BLaER1 treated with 17β-estradiol and CSF1 and Interleukin-3, amounts not matched to agents 10 nM and 100 nM (cell line): ENCODE measurements around the gene CERS6.
A peak's percentile ranks its signal among the peaks of the same experiment; 100 is the strongest.

Experiments
- H3K27ac ChIP-seq, 11 experiments: shearing (Covaris generic); formaldehyde crosslinking; 2 replicates each; pipeline ENCODE4 v1.8.1; 2022
- H3K27me3 ChIP-seq, 11 experiments: shearing (Covaris generic); formaldehyde crosslinking; 2 replicates each; pipeline ENCODE4 v1.8.1; 2022
- H3K36me3 ChIP-seq, 11 experiments: shearing (Covaris generic); formaldehyde crosslinking; 2 replicates each; pipeline ENCODE4 v1.8.1; 2022
- H3K4me1 ChIP-seq, 10 experiments: shearing (Covaris generic); formaldehyde crosslinking; 2 replicates each; pipeline ENCODE4 v1.8.1; 2022
- H3K4me2 ChIP-seq, 11 experiments: shearing (Covaris generic); formaldehyde crosslinking; 2 replicates each; pipeline ENCODE4 v1.8.1; 2022
- H3K4me3 ChIP-seq, 10 experiments: shearing (Covaris generic); formaldehyde crosslinking; 2 replicates each; pipeline ENCODE4 v1.8.1; 2022
- H3K9ac ChIP-seq, 11 experiments: shearing (Covaris generic); formaldehyde crosslinking; 2 replicates each; pipeline ENCODE4 v1.8.1; 2022
- H3K9me3 ChIP-seq, 11 experiments: shearing (Covaris generic); formaldehyde crosslinking; replicated peaks in 1 of 11; 2 replicates each; pipeline ENCODE4 v1.8.1; 2022
- H4K20me1 ChIP-seq, 11 experiments: shearing (Covaris generic); formaldehyde crosslinking; 2 replicates each; pipeline ENCODE4 v1.8.1; 2022
- Cebpa-rat ChIP-seq, 11 experiments: shearing (Covaris generic); IDR thresholded peaks; 2 replicates each; pipeline ENCODE4 v1.8.1; 2022

The CERS6 gene

GRCh38 chr2:168573128-168573903 lies 117.2 kb downstream of the CERS6 start:
- H3K4me3 ChIP-seq, result no peak overlapping the region
- H3K4me1 ChIP-seq, result peaks cover 26 to 55% (median 51%) of the 10 kb centered on the region in 10 experiments
- peaks cover 0 to 52% (median 21%) of the 10 kb centered on the region in 11 experiments; a peak in 12 of 22 replicates for H4K20me1 ChIP-seq
- no peak for TF ChIP-seq Cebpa-rat (IDR thresholded peaks at IDR 0.05)
- H3K27ac ChIP-seq, result peak overlapping the region in 3 of 11 experiments; percentile 7 to 20 (median 16); a peak in 2 of 22 replicates
- peaks cover 14 to 68% (median 54%) of the 10 kb centered on the region in 11 experiments for H3K36me3 ChIP-seq
- H3K4me2 ChIP-seq, result peak overlapping the region in 9 of 11 experiments; percentile 18 to 85 (median 44); a peak in 16 of 22 replicates
- peaks cover 9 to 30% (median 24%) of the 10 kb centered on the region in 11 experiments; a peak in 21 of 22 replicates for H3K9me3 ChIP-seq
- no peaks in the 10 kb centered on the region for H3K27me3 ChIP-seq
- H3K9ac ChIP-seq, result no peak overlapping the region

GRCh38 chr2:168574856-168575630 lies 119.0 kb downstream of the CERS6 start:
- H3K4me2 ChIP-seq, result no peak overlapping the region
- TF ChIP-seq Cebpa-rat (IDR thresholded peaks at IDR 0.05), result no peak
- no peak overlapping the region for H3K4me3 ChIP-seq
- peaks cover 0 to 44% (median 21%) of the 10 kb centered on the region in 11 experiments; a peak in 13 of 22 replicates for H4K20me1 ChIP-seq
- peaks cover 9 to 30% (median 24%) of the 10 kb centered on the region in 11 experiments; a peak in 21 of 22 replicates for H3K9me3 ChIP-seq
- peaks cover 20 to 61% (median 47%) of the 10 kb centered on the region in 11 experiments for H3K36me3 ChIP-seq
- peaks cover 18 to 38% (median 36%) of the 10 kb centered on the region in 10 experiments for H3K4me1 ChIP-seq
- H3K27ac ChIP-seq, result no peak overlapping the region
- no peaks in the 10 kb centered on the region for H3K27me3 ChIP-seq
- no peak overlapping the region for H3K9ac ChIP-seq

GRCh38 chr2:168577885-168578284 lies 121.8 kb downstream of the CERS6 start:
- Histone ChIP-seq H3K4me1 (peaks cover 5 to 33% (median 12%) of the 10 kb centered on the region in 10 experiments; a peak in 19 of 20 replicates), H3K27me3 (no peaks in the 10 kb centered on the region), H3K36me3 (peaks cover 20 to 80% (median 49%) of the 10 kb centered on the region in 11 experiments), H3K4me3 (no peak overlapping the region), H3K9ac (no peak overlapping the region), H3K9me3 (peaks cover 9 to 30% (median 24%) of the 10 kb centered on the region in 11 experiments; a peak in 21 of 22 replicates), H3K4me2 (no peak overlapping the region), H3K27ac (no peak overlapping the region), H4K20me1 (peaks cover 0 to 17% (median 10%) of the 10 kb centered on the region in 11 experiments; a peak in 11 of 22 replicates)
- no peak for TF ChIP-seq Cebpa-rat (IDR thresholded peaks at IDR 0.05)

GRCh38 chr2:168583064-168583709 lies 127.1 kb downstream of the CERS6 start:
- H3K4me1 ChIP-seq, result peaks cover 15 to 34% (median 20%) of the 10 kb centered on the region in 10 experiments; a peak in 15 of 20 replicates
- H3K9me3 ChIP-seq, result peaks cover 0 to 15% (median 10%) of the 10 kb centered on the region in 11 experiments; a peak in 8 of 22 replicates
- TF ChIP-seq Cebpa-rat (IDR thresholded peaks at IDR 0.05), result no peak
- H4K20me1 ChIP-seq, result peaks cover 0 to 17% (median 0%) of the 10 kb centered on the region in 11 experiments; a peak in 8 of 22 replicates
- H3K27me3 ChIP-seq, result no peaks in the 10 kb centered on the region
- peak overlapping the region in 4 of 11 experiments; percentile 2 to 27 (median 13); a peak in 2 of 22 replicates for H3K4me2 ChIP-seq
- no peak overlapping the region for H3K9ac ChIP-seq
- peaks cover 12 to 75% (median 31%) of the 10 kb centered on the region in 11 experiments; a peak in 21 of 22 replicates for H3K36me3 ChIP-seq
- H3K4me3 ChIP-seq, result no peak overlapping the region
- H3K27ac ChIP-seq, result peak overlapping the region in 3 of 11 experiments; percentile 5 to 22 (median 7); a peak in 3 of 22 replicates

- peaks cover 15 to 35% (median 20%) of the 10 kb centered on the region in 10 experiments; a peak in 15 of 20 replicates for H3K4me1 ChIP-seq
- H3K27me3 ChIP-seq, result no peaks in the 10 kb centered on the region
- H3K9me3 ChIP-seq, result peaks cover 0 to 15% (median 10%) of the 10 kb centered on the region in 11 experiments; a peak in 8 of 22 replicates
- no peak overlapping the region for H3K4me3 ChIP-seq
- no peak overlapping the region for H3K9ac ChIP-seq
- H4K20me1 ChIP-seq, result peaks cover 0 to 17% (median 0%) of the 10 kb centered on the region in 11 experiments; a peak in 8 of 22 replicates
- H3K27ac ChIP-seq, result peak overlapping the region in 3 of 11 experiments; percentile 5 to 22 (median 7); a peak in 1 of 22 replicates
- H3K36me3 ChIP-seq, result peaks cover 13 to 82% (median 32%) of the 10 kb centered on the region in 11 experiments; a peak in 21 of 22 replicates
- no peak for TF ChIP-seq Cebpa-rat (IDR thresholded peaks at IDR 0.05)
- 0 out of 22 replicates have a peak overlapping the region, but pooled peaks of 1 of the 11 experiments have one; percentile 14 for H3K4me2 ChIP-seq
Measured at GRCh38 chr2:168583710-168584521, 127.8 kb downstream of the CERS6 start.

- Histone ChIP-seq H3K4me3 (no peak overlapping the region), H3K36me3 (peaks cover 6 to 74% (median 26%) of the 10 kb centered on the region in 11 experiments; a peak in 19 of 22 replicates), H4K20me1 (peaks cover 0 to 20% (median 7%) of the 10 kb centered on the region in 11 experiments; a peak in 8 of 22 replicates), H3K27me3 (no peaks in the 10 kb centered on the region), H3K9ac (no peak overlapping the region), H3K27ac (no peak overlapping the region), H3K4me1 (peaks cover 15 to 45% (median 20%) of the 10 kb centered on the region in 10 experiments; a peak in 15 of 20 replicates), H3K4me2 (peak overlapping the region in 2 of 11 experiments; percentile 4 to 6; a peak in 1 of 22 replicates), H3K9me3 (peaks cover 0 to 15% (median 10%) of the 10 kb centered on the region in 11 experiments; a peak in 8 of 22 replicates)
- no peak for TF ChIP-seq Cebpa-rat (IDR thresholded peaks at IDR 0.05)
Measured at GRCh38 chr2:168584911-168585310, 128.8 kb downstream of the CERS6 start.

- Histone ChIP-seq H3K27ac (no peak overlapping the region), H3K36me3 (peaks cover 6 to 69% (median 26%) of the 10 kb centered on the region in 11 experiments; a peak in 18 of 22 replicates), H3K4me3 (no peak overlapping the region), H3K27me3 (no peaks in the 10 kb centered on the region), H3K9ac (no peak overlapping the region), H4K20me1 (peaks cover 0 to 20% (median 7%) of the 10 kb centered on the region in 11 experiments; a peak in 8 of 22 replicates), H3K4me1 (peaks cover 15 to 45% (median 20%) of the 10 kb centered on the region in 10 experiments; a peak in 15 of 20 replicates), H3K4me2 (no peak overlapping the region), H3K9me3 (peaks cover 0 to 15% (median 10%) of the 10 kb centered on the region in 11 experiments; a peak in 8 of 22 replicates)
- TF ChIP-seq Cebpa-rat (IDR thresholded peaks at IDR 0.05), result peak in 4 of 11 experiments; percentile 17 to 65 (median 46); a peak in 5 of 22 replicates
Measured at GRCh38 chr2:168585700-168586099, 129.6 kb downstream of the CERS6 start.
